ENCODE data around the gene STARD13.

DNA sequence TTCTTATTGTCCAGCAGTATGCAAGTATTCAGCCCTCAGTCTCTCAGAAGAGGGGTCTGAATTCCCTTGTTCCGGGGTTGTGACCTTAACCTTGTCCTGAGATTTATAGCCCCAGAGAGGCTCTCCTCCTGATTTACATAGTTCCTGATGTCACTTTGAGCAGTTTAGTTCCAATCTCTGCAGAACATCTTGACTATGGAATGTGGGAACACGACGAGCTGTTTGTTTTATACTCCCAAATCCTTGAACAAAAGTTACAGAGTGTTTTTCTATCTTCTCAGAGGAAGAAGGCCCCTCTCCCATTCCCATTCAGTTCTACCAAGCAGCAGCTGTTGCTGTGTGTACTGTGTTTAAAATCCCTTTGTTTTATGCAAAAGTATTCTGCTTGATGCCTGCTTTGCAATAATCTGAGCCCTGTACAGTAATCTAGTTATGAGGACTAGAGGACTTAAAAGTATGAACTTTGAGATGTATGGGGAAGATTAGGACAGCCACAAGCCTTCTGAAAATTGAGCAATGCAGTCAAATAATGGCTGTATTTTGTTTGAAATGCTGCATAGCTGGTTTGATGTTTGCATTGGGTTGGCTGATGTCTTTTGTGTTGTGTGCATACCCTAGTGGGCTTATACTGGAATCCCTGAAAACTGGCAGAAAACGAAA lies 194.7 kb downstream of the STARD13 start:
- no peak for TF ChIP-seq GATA2 (IDR thresholded peaks at IDR 0.05; ENCODE audit: low read depth, low read length)
- no peak for TF ChIP-seq GATA3 (IDR thresholded peaks at IDR 0.05; ENCODE audit: low read depth, low read length)
